Stimulated activated CD4-positive, alpha-beta T cell treated with anti-CD3 and anti-CD28 coated beads, Interleukin-12 subunit alpha, Interleukin-12 subunit beta, amount 100 ng/mL, for 24 hours (primary cell): ENCODE measurements around the gene EPHB2.

Experiments
- DNase-seq, 2 experiments: peaks; one replicate each; pipeline ENCODE4 v3.0.0-alpha.2; 2020; ENCODE audit warnings: low read depth in 2 of 2

Gene EPHB2

DNA sequence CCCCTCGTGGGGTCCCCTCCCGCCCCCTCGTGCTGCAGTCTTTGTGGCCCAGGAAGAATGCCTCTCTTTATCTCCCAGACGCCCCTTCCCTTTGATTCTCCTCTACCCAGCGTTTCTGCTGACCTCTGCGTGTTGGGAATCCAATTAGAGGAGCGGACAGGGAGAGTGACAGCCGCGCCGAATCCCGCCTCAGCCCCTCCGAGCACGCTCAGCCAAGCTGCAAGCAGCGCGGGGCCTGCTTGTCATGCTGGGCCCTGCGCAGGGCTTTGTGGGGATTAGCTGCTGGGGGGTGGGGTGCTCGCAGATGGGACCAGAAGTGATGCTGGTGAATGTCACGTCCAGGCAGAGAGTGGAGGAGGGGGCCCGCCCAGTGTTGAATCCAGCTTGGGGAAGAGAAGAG is 91.1 kb downstream of the EPHB2 start:
- DNase-seq: no peak

DNA sequence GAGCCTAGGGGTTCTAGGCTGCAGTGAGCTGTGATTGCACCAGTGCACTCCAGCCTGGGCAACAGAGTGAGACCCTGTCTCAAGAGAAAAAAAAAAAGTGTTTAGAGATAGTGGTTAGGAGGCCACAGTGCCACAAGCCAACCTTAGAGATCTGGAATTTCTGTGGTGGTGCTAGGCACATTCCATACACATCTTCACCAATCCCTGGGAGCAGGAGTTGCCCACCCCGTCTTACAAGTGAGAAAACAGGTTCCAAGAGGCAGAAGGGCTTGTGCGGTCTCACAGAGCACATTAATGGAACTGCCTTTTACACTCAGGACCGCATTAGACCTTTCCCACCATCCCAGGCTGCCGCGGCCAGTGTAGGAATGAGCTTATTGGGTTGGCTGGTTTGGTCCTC is 93.2 kb downstream of the EPHB2 start:
- no peak for DNase-seq

- no peak for DNase-seq
Measured at GRCh38 chr1:22804406-22804805, 93.8 kb downstream of the EPHB2 start.

- DNase-seq: no peak
Measured at GRCh38 chr1:22804969-22805671, 94.5 kb downstream of the EPHB2 start.

GRCh38 chr1:22805672-22806038 is 95.0 kb downstream of the EPHB2 start:
- no peak for DNase-seq

GRCh38 chr1:22806584-22806983 is 95.9 kb downstream of the EPHB2 start:
- DNase-seq: no peak

DNA sequence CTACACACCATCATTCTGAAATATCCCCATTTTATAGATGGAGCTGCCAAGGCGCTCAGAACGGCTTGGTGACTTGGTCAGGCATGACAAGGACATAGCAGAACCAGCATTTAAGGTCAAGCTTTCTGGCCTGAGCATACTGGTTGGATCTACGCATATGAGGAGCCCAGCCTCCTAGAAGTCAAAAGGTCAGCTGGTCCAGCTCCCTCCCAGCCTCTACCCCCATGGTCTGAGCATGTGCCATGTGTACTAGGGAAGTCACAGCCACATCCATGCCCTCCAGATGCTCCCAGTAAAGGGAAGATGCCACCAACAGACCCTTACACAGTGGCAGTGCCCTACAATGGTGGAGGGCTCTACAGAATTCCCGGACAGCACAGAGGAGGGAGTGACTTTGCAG is 96.7 kb downstream of the EPHB2 start:
- DNase-seq: no peak

DNA sequence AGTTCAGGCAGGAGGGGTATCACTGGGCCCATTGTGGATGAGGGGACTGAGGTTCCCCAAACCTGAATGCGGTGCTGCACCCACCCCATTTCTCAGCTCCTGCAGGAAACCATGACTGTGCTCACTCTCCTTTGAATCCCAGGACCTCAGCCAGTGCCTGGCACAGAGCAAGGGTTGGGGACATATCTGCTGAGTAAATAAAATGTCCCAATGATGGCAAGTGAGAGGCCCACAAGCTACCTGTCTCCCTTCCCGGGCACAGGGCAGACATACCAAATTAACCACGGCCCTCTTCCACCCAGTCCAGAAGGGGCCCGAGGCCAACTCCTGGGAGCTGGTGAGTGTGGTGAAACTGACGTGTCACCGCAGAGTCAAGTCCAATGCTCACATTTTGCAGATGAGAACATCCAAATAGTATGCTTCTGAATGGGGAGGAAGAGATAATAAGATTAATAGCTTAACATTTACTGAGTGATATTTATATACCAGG is 97.6 kb downstream of the EPHB2 start:
- no peak for DNase-seq

DNA sequence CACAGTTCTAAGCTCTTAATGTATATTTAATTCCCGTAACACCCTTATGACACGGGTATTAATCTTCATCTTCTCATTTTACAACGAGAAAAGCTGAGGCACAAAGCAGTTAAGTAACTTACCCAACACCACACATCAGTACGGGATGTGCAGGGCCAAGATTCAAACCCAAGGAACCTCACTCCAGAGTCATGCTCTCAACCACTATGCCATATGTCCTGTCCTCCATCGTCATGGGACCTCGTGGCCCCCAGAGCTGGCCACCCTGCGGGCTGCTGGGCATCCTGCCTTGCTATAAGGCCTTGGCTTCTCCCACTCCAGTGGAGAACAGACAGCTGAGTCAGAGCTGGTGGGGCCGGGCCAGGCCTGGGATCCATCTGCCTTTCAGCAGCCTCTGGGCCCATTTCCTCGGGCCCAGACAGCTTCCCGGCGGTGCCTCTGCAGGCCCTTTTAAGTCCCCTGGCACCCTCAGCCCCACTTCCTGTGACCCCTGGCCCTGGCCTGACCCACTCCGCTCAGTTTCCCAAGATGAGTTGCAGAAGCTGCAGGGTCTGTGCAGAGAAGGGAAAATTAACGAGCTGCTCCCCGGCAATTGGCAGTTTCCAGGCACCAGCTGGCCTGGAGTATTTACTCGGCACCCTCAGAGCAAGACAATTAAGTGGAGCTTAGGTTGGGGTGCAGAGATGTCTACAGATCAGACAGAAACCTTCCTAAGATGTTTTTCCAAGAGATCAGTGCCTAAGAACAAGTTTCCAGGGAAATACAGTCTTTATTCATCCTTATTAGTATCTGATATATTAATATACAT is 98.2 kb downstream of the EPHB2 start:
- DNase-seq: no peak

- no peak for DNase-seq
Measured at GRCh38 chr1:22809783-22810182, 99.1 kb downstream of the EPHB2 start.

DNA sequence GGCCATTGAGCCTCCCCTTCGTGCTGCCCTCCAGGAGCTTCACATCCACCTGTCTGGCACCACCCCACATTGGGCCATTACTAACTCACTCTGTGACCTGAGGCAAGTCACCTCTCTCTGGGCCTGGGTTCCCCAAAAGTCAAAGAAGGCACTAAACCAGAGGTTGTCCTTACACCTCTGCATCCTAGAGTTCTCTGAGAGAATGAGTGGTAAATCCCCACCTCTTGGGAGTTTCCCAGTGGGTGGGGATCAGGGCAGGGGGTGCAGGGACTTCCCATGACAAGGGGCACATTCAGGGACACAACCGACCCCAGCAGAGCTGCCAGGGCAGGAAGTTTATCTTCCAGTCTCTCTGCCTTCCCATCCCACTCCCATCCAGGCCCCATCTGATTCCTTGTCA is 99.7 kb downstream of the EPHB2 start:
- DNase-seq: no peak

DNA sequence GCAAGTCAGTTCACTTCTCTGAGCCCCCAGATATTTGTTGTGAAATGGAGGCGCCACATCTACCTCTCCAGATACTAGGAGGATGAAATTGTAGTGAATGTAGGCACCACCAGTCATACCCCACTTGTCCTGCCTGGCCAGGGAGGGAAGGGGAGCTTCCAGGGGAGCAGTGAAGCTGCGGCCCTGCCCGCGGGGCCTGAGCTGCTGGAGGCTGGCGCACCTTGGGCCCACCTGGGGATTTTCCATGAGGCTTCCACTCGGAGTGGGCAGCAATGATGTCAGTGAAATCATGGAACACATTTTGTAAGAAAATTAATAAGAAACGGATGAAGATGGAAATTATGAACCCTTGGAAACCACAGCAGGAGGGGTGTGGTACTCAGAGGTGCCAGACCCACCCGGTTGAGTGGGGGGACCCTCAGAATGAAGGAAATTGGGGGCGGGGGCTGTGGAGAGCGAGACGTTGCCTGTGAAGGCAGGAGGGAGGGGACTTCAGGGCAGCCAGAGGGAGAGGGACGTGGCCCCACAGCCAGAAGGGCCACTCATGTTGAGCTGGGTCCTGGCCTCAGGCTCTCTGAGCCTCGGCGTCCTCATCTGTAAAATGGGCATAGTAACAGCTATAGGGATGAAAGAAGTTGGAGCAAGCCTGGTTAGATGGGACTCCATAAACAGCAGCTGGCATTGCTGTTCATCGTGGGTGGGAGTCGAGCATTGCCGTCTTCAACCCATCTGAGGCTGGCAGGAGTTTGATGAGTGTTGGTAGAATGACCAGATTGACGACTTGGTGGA is 101.6 kb downstream of the EPHB2 start:
- DNase-seq: no peak

GRCh38 chr1:22812993-22813790 is 102.6 kb downstream of the EPHB2 start:
- DNase-seq: no peak

GRCh38 chr1:22814176-22815042 is 103.8 kb downstream of the EPHB2 start:
- DNase-seq: no peak

GRCh38 chr1:22815043-22815365 is 104.4 kb downstream of the EPHB2 start:
- DNase-seq: no peak

DNA sequence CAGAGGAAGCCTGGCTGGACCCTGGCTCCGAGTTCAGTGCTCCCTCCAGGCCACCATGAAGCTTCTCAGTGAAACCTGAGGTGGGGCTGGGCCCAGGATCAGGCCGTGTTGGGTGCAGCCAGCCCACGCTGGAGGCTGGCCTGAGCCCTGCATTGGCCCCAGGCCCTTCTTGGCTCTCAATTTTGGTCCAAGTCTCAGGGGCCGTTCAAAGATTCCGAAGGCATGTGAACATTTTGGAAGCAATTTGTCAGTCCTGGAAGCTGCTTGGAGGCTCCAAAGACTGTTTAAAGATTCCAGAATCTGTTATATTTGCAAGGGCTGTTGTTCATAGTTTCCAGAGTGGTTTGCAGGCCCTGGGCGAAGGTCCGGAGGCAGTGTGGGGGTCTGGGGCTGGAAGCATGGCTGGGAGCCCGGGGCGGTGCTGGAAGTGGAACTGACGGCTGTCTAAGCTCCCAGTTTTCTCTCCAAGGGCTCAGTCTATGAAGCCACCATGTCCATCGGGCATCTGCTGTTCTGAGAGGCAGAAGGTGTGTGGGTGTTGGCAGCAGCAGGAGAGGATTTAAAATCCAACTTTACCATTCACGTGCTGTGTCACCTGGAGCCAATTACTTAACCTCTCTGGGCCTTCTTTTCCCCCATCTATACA is 104.9 kb downstream of the EPHB2 start:
- DNase-seq: no peak

GRCh38 chr1:22816067-22816775 is 105.6 kb downstream of the EPHB2 start:
- DNase-seq: no peak

GRCh38 chr1:22816803-22817202 is 106.2 kb downstream of the EPHB2 start:
- no peak for DNase-seq

GRCh38 chr1:22817462-22817861 is 106.8 kb downstream of the EPHB2 start:
- DNase-seq: no peak
